Measurements from ENCODE around the gene ASCC1.

The ASCC1 gene

GRCh38 chr10:72067463-72068125 lies 148.5 kb downstream of the ASCC1 start:
- ATAC-seq (no peak), DNase-seq (no peak)
- Mint-ChIP-seq H3K27ac (peak overlapping the region; percentile 49), H3K4me1 (peaks cover 26% of the 10 kb centered on the region), H3K36me3 (ENCODE audit: low read depth) (peaks cover 37% of the 10 kb centered on the region), H3K27me3 (no peaks in the 10 kb centered on the region), H3K4me3 (no peak overlapping the region), H3K9me3 (no peaks in the 10 kb centered on the region)

GRCh38 chr10:72066318-72067284 lies 149.5 kb downstream of the ASCC1 start:
- Mint-ChIP-seq H3K27ac (peak overlapping the region; percentile 49), H3K27me3 (no peaks in the 10 kb centered on the region), H3K4me3 (no peak overlapping the region), H3K4me1 (peaks cover 25% of the 10 kb centered on the region), H3K9me3 (no peaks in the 10 kb centered on the region), H3K36me3 (ENCODE audit: low read depth) (peaks cover 34% of the 10 kb centered on the region)
- no peak for DNase-seq
- no peak for ATAC-seq

- H3K27me3 Mint-ChIP-seq: no peaks in the 10 kb centered on the region
- DNase-seq: no peak
- ATAC-seq: no peak
- no peaks in the 10 kb centered on the region for H3K9me3 Mint-ChIP-seq
- peaks cover 28% of the 10 kb centered on the region for H3K36me3 Mint-ChIP-seq (ENCODE audit: low read depth)
- no peak overlapping the region for H3K4me3 Mint-ChIP-seq
- peaks cover 21% of the 10 kb centered on the region for H3K4me1 Mint-ChIP-seq
- H3K27ac Mint-ChIP-seq: no peak overlapping the region
Observed at GRCh38 chr10:72065439-72066025, 150.5 kb downstream of the ASCC1 start.

GRCh38 chr10:72063703-72064391 lies 152.2 kb downstream of the ASCC1 start:
- H3K4me1 Mint-ChIP-seq: peaks cover 25% of the 10 kb centered on the region
- H3K27me3 Mint-ChIP-seq: no peaks in the 10 kb centered on the region
- ATAC-seq (no peak), DNase-seq (no peak)
- no peak overlapping the region for H3K4me3 Mint-ChIP-seq
- no peaks in the 10 kb centered on the region for H3K9me3 Mint-ChIP-seq
- H3K36me3 Mint-ChIP-seq (ENCODE audit: low read depth): peaks cover 21% of the 10 kb centered on the region
- H3K27ac Mint-ChIP-seq: peak overlapping the region; percentile 41

GRCh38 chr10:72062832-72063702 lies 153.0 kb downstream of the ASCC1 start:
- no peaks in the 10 kb centered on the region for H3K9me3 Mint-ChIP-seq
- H3K36me3 Mint-ChIP-seq (ENCODE audit: low read depth): peaks cover 21% of the 10 kb centered on the region
- DNase-seq (no peak), ATAC-seq (no peak)
- peaks cover 30% of the 10 kb centered on the region for H3K4me1 Mint-ChIP-seq
- H3K4me3 Mint-ChIP-seq: no peak overlapping the region
- H3K27me3 Mint-ChIP-seq: no peaks in the 10 kb centered on the region
- no peak overlapping the region for H3K27ac Mint-ChIP-seq

- H3K27ac Mint-ChIP-seq: no peak overlapping the region
- DNase-seq: no peak
Observed at GRCh38 chr10:72062382-72062781, 153.7 kb downstream of the ASCC1 start.

GRCh38 chr10:72061930-72062329 lies 154.1 kb downstream of the ASCC1 start:
- ATAC-seq (no peak), DNase-seq (no peak)
- Mint-ChIP-seq H3K27me3 (no peaks in the 10 kb centered on the region), H3K27ac (no peak overlapping the region), H3K4me1 (peaks cover 30% of the 10 kb centered on the region), H3K4me3 (no peak overlapping the region), H3K9me3 (no peaks in the 10 kb centered on the region), H3K36me3 (ENCODE audit: low read depth) (peaks cover 21% of the 10 kb centered on the region)

More at GRCh38 chr10:72062382-72062781, 153.7 kb downstream of the ASCC1 start:
- Mint-ChIP-seq H3K27me3 (no peaks in the 10 kb centered on the region), H3K4me3 (no peak overlapping the region), H3K36me3 (ENCODE audit: low read depth) (peaks cover 21% of the 10 kb centered on the region), H3K4me1 (peaks cover 30% of the 10 kb centered on the region), H3K9me3 (no peaks in the 10 kb centered on the region)
- no peak for ATAC-seq

- H3K27me3 Mint-ChIP-seq: no peaks in the 10 kb centered on the region
- H3K4me1 Mint-ChIP-seq: peaks cover 30% of the 10 kb centered on the region
- no peak overlapping the region for H3K4me3 Mint-ChIP-seq
- ATAC-seq (no peak), DNase-seq (no peak)
- no peaks in the 10 kb centered on the region for H3K9me3 Mint-ChIP-seq
- H3K36me3 Mint-ChIP-seq (ENCODE audit: low read depth): peaks cover 20% of the 10 kb centered on the region
- H3K27ac Mint-ChIP-seq: peak overlapping the region; percentile 59
Observed at GRCh38 chr10:72061491-72061890, 154.6 kb downstream of the ASCC1 start.

GRCh38 chr10:72059843-72060822 lies 155.9 kb downstream of the ASCC1 start:
- DNase-seq: no peak
- H3K4me1 Mint-ChIP-seq: peaks cover 26% of the 10 kb centered on the region
- ATAC-seq: no peak
- H3K27me3 Mint-ChIP-seq: no peaks in the 10 kb centered on the region
- H3K36me3 Mint-ChIP-seq (ENCODE audit: low read depth): peaks cover 14% of the 10 kb centered on the region
- H3K9me3 Mint-ChIP-seq: no peaks in the 10 kb centered on the region
- H3K27ac Mint-ChIP-seq: peak overlapping the region; percentile 80
- no peak overlapping the region for H3K4me3 Mint-ChIP-seq

- Mint-ChIP-seq H3K4me3 (no peak overlapping the region), H3K9me3 (no peaks in the 10 kb centered on the region), H3K4me1 (peaks cover 31% of the 10 kb centered on the region), H3K36me3 (ENCODE audit: low read depth) (peaks cover 11% of the 10 kb centered on the region), H3K27me3 (no peaks in the 10 kb centered on the region), H3K27ac (peak overlapping the region; percentile 80)
- peak; percentile 56 for DNase-seq
- ATAC-seq: peak; percentile 66
Observed at GRCh38 chr10:72058989-72059842, 156.9 kb downstream of the ASCC1 start.

GRCh38 chr10:72058347-72058898 lies 157.7 kb downstream of the ASCC1 start:
- Mint-ChIP-seq H3K36me3 (ENCODE audit: low read depth) (peaks cover 7% of the 10 kb centered on the region), H3K4me3 (no peak overlapping the region), H3K4me1 (peaks cover 29% of the 10 kb centered on the region), H3K27me3 (no peaks in the 10 kb centered on the region), H3K27ac (peak overlapping the region; percentile 80), H3K9me3 (no peaks in the 10 kb centered on the region)
- ATAC-seq: no peak
- no peak for DNase-seq
